Measurements from ENCODE around the gene BMS1.
"Not testable (repeated sequence)": the region's sequence is repeated elsewhere in the genome, so short reads cannot be mapped to it uniquely, and the experiment has no call there.

Gene BMS1

GRCh38 chr10:42782446-42783180 is at the start of gene BMS1:
Gene BMS1 (plus strand): TSS chr10:42782795. CDS start chr10:42784395, 1,600 bp downstream.
- DNase-seq = peak; percentile 92

- DNase-seq = no peak
Observed at GRCh38 chr10:42734536-42734935, 48.1 kb upstream of the BMS1 start.

- no peak for DNase-seq
Observed at GRCh38 chr10:42738679-42739078, 43.9 kb upstream of the BMS1 start.

- DNase-seq = not testable (repeated sequence)
Observed at GRCh38 chr10:42741536-42741935, 41.1 kb upstream of the BMS1 start.

- no peak for DNase-seq
Observed at GRCh38 chr10:42743697-42744096, 38.9 kb upstream of the BMS1 start.

- DNase-seq = no peak
Observed at GRCh38 chr10:42744134-42744701, 38.4 kb upstream of the BMS1 start.

- DNase-seq = peak; percentile 70
Observed at GRCh38 chr10:42753126-42753506, 29.5 kb upstream of the BMS1 start.

- DNase-seq = no peak
Observed at GRCh38 chr10:42753507-42754154, 29.0 kb upstream of the BMS1 start.

- DNase-seq = peak; percentile 21
Observed at GRCh38 chr10:42754155-42755027, 28.2 kb upstream of the BMS1 start.

- DNase-seq = no peak
Observed at GRCh38 chr10:42755028-42755451, 27.6 kb upstream of the BMS1 start.

GRCh38 chr10:42755556-42756093 is 27.0 kb upstream of the BMS1 start:
- DNase-seq = no peak

- DNase-seq = no peak
Observed at GRCh38 chr10:42767906-42768305, 14.7 kb upstream of the BMS1 start.

- DNase-seq = no peak
Observed at GRCh38 chr10:42768581-42769152, 13.9 kb upstream of the BMS1 start.

GRCh38 chr10:42769173-42769572 is 13.4 kb upstream of the BMS1 start:
- no peak for DNase-seq

- no peak for DNase-seq
Observed at GRCh38 chr10:42769673-42770072, 12.9 kb upstream of the BMS1 start.

- no peak for DNase-seq
Observed at GRCh38 chr10:42776681-42777080, 5.9 kb upstream of the BMS1 start.

GRCh38 chr10:42780456-42780855 is 2.1 kb upstream of the BMS1 start:
- no peak for DNase-seq

- peak; percentile 13 for DNase-seq
Observed at GRCh38 chr10:42781893-42782445, 626 bp upstream of the BMS1 start.

- DNase-seq = peak; percentile 23
Observed at GRCh38 chr10:42783181-42783549, 570 bp downstream of the BMS1 start.

- no peak for DNase-seq
Observed at GRCh38 chr10:42785759-42786158, 3.2 kb downstream of the BMS1 start.

GRCh38 chr10:42790835-42791234 is 8.2 kb downstream of the BMS1 start:
- no peak for DNase-seq

GRCh38 chr10:42795701-42796100 is 13.1 kb downstream of the BMS1 start:
- DNase-seq = no peak

Measured in stimulated activated CD4-positive, alpha-beta T cell treated with anti-CD3 and anti-CD28 coated beads, Interleukin-1b, Interleukin-23, amount 100 ng/mL, for 48 hours (primary cell).